PC-9 (cell line): ENCODE data around the gene ATP1A1. TPM values are rescaled to one million over a fixed set of nuclear protein-coding genes. Genes with fewer than 3 reads are reported as not detected.

Experiments
- BruUV-seq: library from RNA; stranded (reverse); fragments of 400-500 nt; replicated peaks from 2 replicates; lab custom pipeline; 2021; lab: Mats Ljungman, UMichigan
- CTCF ChIA-PET: fragments of 300-600 bp; sonication (Branson Sonifier 250); formaldehyde crosslinking; loops from one replicate; lab custom pipeline; 2022; ENCODE audit warnings: antibody characterized with exemption; lab: Charles Lee
- POLR2A ChIA-PET: fragments of 300-600 bp; sonication (Branson Sonifier 250); formaldehyde crosslinking; loops from one replicate; lab custom pipeline; 2022; ENCODE audit warnings: antibody characterized with exemption; ENCODE audit not compliant: unreplicated experiment; lab: Charles Lee
- DNase-seq, 2 experiments: peaks; one replicate each; pipeline versions ENCODE4 v3.0.0 to v3.0.0-alpha.2; 2015 to 2022; ENCODE audit warnings: mixed read lengths in 1 of 2
- H2AFZ ChIP-seq: fragments of 200-600 bp; sonication (generic); 2 replicates; pipeline ENCODE4 v1.8.1; 2017; ENCODE audit warnings: antibody characterized with exemption
- H3F3A ChIP-seq: fragments of 200-600 bp; sonication (generic); 2 replicates; pipeline ENCODE4 v1.8.1; 2017; ENCODE audit warnings: antibody characterized with exemption, mild to moderate bottlenecking, low read depth; ENCODE audit not compliant: insufficient read depth
- H3K27ac ChIP-seq: fragments of 200-600 bp; sonication (generic); 2 replicates; pipeline ENCODE4 v1.6.1; 2016; ENCODE audit warnings: mixed run types
- H3K27me3 ChIP-seq: fragments of 200-600 bp; sonication (generic); 2 replicates; pipeline ENCODE4 v1.6.1; 2016; ENCODE audit warnings: low read depth, mixed run types; ENCODE audit not compliant: insufficient read depth
- H3K36me3 ChIP-seq: fragments of 200-600 bp; sonication (generic); 2 replicates; pipeline ENCODE4 v1.6.1; 2016; ENCODE audit warnings: low read depth, mixed run types
- H3K4me1 ChIP-seq: fragments of 200-600 bp; sonication (generic); replicated peaks from 2 replicates; pipeline ENCODE4 v1.6.1; 2016; ENCODE audit warnings: mixed run types; ENCODE audit not compliant: insufficient read depth
- H3K4me2 ChIP-seq: fragments of 200-600 bp; sonication (generic); 2 replicates; pipeline ENCODE4 v1.6.1; 2017; ENCODE audit warnings: mixed run types
- H3K4me3 ChIP-seq: fragments of 200-600 bp; sonication (generic); 2 replicates; pipeline ENCODE4 v1.6.1; 2016; ENCODE audit warnings: mixed run types
- H3K79me2 ChIP-seq: fragments of 200-600 bp; sonication (generic); 2 replicates; pipeline ENCODE4 v1.6.1; 2017; ENCODE audit warnings: low read depth, mixed run types
- H3K9me2 ChIP-seq: fragments of 200-600 bp; sonication (generic); 2 replicates; pipeline ENCODE4 v1.8.1; 2017; ENCODE audit warnings: mild to moderate bottlenecking; ENCODE audit not compliant: insufficient read depth
- H3K9me3 ChIP-seq: fragments of 200-600 bp; sonication (generic); 2 replicates; pipeline ENCODE4 v1.8.1; 2016; ENCODE audit warnings: low read depth; ENCODE audit not compliant: insufficient read depth
- H4K20me1 ChIP-seq: fragments of 200-600 bp; sonication (generic); 2 replicates; pipeline ENCODE4 v1.8.1; 2017; ENCODE audit not compliant: insufficient read depth
- CTCF ChIP-seq: fragments of 200-600 bp; sonication (generic); conservative IDR thresholded peaks from 2 replicates; pipeline ENCODE4 v1.6.1; 2017; ENCODE audit warnings: mixed run types, antibody characterized with exemption, mild to moderate bottlenecking, moderate library complexity
- EZH2 ChIP-seq: fragments of 200-600 bp; sonication (generic); IDR thresholded peaks from 2 replicates; pipeline ENCODE4 v1.8.0; 2017; ENCODE audit warnings: antibody characterized with exemption, low read depth
- intact Hi-C: fragments of 100-400 bp; cut with micrococcal nuclease; formaldehyde crosslinking; loops from one replicate; pipeline ENCODE4 v1.10.0; 2022; ENCODE audit not compliant: unreplicated experiment
- total RNA-seq: library from RNA; stranded (reverse); gene quantifications from 2 replicates; pipeline ENCODE4 v1.2.3, GENCODE V29; 2021

The ATP1A1 gene
- total RNA-seq, 1 experiment from 2014 or later, result 399 TPM

DNA sequence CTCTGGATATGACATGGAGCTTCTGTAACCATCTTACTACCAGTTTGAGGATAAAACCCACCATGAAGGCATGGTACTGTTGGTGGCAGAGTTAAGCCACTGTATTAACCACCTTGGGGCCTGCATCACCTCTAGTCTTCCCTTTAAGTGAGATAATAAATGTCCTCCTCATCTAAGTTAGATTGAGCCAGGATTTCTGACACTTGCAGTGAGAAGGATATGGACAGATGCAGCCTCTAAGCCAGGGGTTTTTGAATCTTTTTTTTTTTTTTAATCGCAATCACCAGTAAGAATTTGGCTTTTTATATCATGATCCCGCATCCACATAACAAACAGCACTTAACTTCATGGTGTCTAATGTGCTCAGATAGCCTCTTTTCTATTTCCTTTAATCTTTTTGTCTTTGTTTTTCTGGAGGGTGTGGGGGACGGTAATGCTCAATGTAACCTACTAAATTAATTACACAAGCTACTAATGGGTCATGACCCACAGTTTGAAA lies 42.2 kb downstream of the ATP1A1 start:
- Histone ChIP-seq H3K27me3 (no peaks in the 10 kb centered on the region), H3K9me2 (no peaks in the 10 kb centered on the region), H3K79me2 (peaks cover 20% of the 10 kb centered on the region), H3K27ac (no peak overlapping the region), H3K9me3 (no peaks in the 10 kb centered on the region), H3K4me3 (no peak overlapping the region), H4K20me1 (no peaks in the 10 kb centered on the region), H2AFZ (no peak overlapping the region), H3K36me3 (no peaks in the 10 kb centered on the region), H3K4me2 (no peak overlapping the region), H3F3A (peaks cover 10% of the 10 kb centered on the region), H3K4me1 (peaks cover 17% of the 10 kb centered on the region)
- no TSS peak for BruUV-seq
- DNase-seq, result no peak
- POLR2A ChIA-PET, result no interaction called here
- TF ChIP-seq CTCF (no peak), EZH2 (no peak)
- CTCF ChIA-PET, result no interaction called here
- intact Hi-C loops, result no loop called here

GRCh38 chr1:116415699-116416533 lies 42.9 kb downstream of the ATP1A1 start:
- no peaks in the 10 kb centered on the region for H3K9me3 ChIP-seq
- H2AFZ ChIP-seq, result no peak overlapping the region
- no peak overlapping the region for H3K4me3 ChIP-seq
- H3K36me3 ChIP-seq, result no peaks in the 10 kb centered on the region
- H3F3A ChIP-seq, result peaks cover 5% of the 10 kb centered on the region
- no peaks in the 10 kb centered on the region for H4K20me1 ChIP-seq
- no peak for DNase-seq
- peaks cover 17% of the 10 kb centered on the region for H3K4me1 ChIP-seq
- CTCF ChIA-PET, result no interaction called here
- BruUV-seq, result no TSS peak
- H3K27me3 ChIP-seq, result no peaks in the 10 kb centered on the region
- no peak overlapping the region for H3K4me2 ChIP-seq
- H3K27ac ChIP-seq, result no peak overlapping the region
- TF ChIP-seq CTCF, result no peak
- no peak for TF ChIP-seq EZH2
- intact Hi-C loops, result no loop called here
- peaks cover 20% of the 10 kb centered on the region for H3K79me2 ChIP-seq
- H3K9me2 ChIP-seq, result no peaks in the 10 kb centered on the region
- POLR2A ChIA-PET, result no interaction called here

DNA sequence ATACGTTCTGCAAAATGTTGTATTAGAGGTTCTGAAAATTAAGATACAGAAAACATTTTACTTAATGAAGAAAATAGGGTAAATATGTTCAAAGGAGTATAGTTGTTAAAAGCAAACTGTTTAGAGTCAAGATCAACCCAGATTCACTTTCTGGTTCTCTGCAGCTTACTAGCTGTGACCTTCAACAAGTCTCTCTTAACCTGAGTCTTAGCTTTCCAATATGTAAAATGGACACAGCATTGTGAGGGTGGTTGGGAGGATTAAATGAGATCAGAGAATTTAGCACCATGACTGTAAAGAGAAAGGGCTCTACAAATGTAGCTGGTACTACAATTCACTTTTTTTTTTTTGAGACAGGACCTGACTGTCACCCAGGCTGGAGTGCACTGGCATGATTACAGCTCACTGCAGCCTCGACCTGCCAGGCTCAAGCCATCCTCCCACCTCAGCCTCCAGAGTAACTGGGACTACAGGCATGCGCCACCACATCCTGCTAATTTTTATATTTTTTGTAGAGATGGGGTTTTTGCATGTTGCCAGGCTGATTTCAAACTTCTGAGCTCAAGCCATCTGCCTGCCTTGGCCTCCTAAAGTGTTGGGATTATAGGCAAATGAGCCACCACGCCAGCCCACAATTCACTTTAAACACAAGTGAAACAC lies 43.9 kb downstream of the ATP1A1 start:
- intact Hi-C loops, result no loop called here
- ChIA-PET CTCF (interaction anchor here (1.5 kb wide), 1 partner anchor 68 kb away, joined by 11 read pairs; no protein-coding TSS in a partner anchor), POLR2A (interaction anchor here (0.5 to 0.8 kb wide), 2 partner anchors 32 to 516 kb away, joined by 7 to 8 read pairs; no protein-coding TSS in a partner anchor)
- no TSS peak for BruUV-seq
- no peak overlapping the region for H2AFZ ChIP-seq
- no peak for DNase-seq
- peak overlapping the region; percentile 96; the same call in 1 of the 2 replicates for H3K4me3 ChIP-seq
- H3K9me2 ChIP-seq, result no peaks in the 10 kb centered on the region
- TF ChIP-seq CTCF, result no peak
- TF ChIP-seq EZH2, result no peak
- peaks cover 17% of the 10 kb centered on the region for H3K4me1 ChIP-seq
- H3K27ac ChIP-seq, result no peak overlapping the region
- H3K79me2 ChIP-seq, result peaks cover 20% of the 10 kb centered on the region
- H3K27me3 ChIP-seq, result no peaks in the 10 kb centered on the region
- H3K36me3 ChIP-seq, result no peaks in the 10 kb centered on the region
- peak overlapping the region; percentile 92 for H3K4me2 ChIP-seq
- H4K20me1 ChIP-seq, result no peaks in the 10 kb centered on the region
- no peaks in the 10 kb centered on the region for H3K9me3 ChIP-seq
- no peaks in the 10 kb centered on the region; the same call in 1 of the 2 replicates for H3F3A ChIP-seq
